HG03469 (cell line): ENCODE results near the gene CACNA2D3.

ENCODE experiments used
- ATAC-seq: cut with Tn5 transposase; IDR thresholded peaks from one replicate; pipeline ENCODE4 v1.9.1; 2021; ENCODE audit warnings: mild to moderate bottlenecking, moderate library complexity, moderate number of reproducible peaks; ENCODE audit not compliant: unreplicated experiment

CACNA2D3 gene

GRCh38 chr3:54322354-54322753 is 200.0 kb downstream of the CACNA2D3 start:
- ATAC-seq: no peak

GRCh38 chr3:54324103-54324502 is 201.8 kb downstream of the CACNA2D3 start:
- ATAC-seq: no peak

GRCh38 chr3:54326951-54327350 is 204.6 kb downstream of the CACNA2D3 start:
- ATAC-seq: no peak

GRCh38 chr3:54331341-54331740 is 209.0 kb downstream of the CACNA2D3 start:
- ATAC-seq: no peak

GRCh38 chr3:54337846-54338245 is 215.5 kb downstream of the CACNA2D3 start:
- no peak for ATAC-seq

- ATAC-seq: no peak
Observed at GRCh38 chr3:54339608-54340007, 217.3 kb downstream of the CACNA2D3 start.

- ATAC-seq: no peak
Observed at GRCh38 chr3:54341811-54342210, 219.5 kb downstream of the CACNA2D3 start.

GRCh38 chr3:54342676-54343075 is 220.3 kb downstream of the CACNA2D3 start:
- ATAC-seq: no peak

- ATAC-seq: no peak
Observed at GRCh38 chr3:54343495-54343894, 221.1 kb downstream of the CACNA2D3 start.

GRCh38 chr3:54344601-54345231 is 222.4 kb downstream of the CACNA2D3 start:
- no peak for ATAC-seq

- ATAC-seq: no peak
Observed at GRCh38 chr3:54345847-54346375, 223.6 kb downstream of the CACNA2D3 start.

- no peak for ATAC-seq
Observed at GRCh38 chr3:54347060-54347459, 224.7 kb downstream of the CACNA2D3 start.

- no peak for ATAC-seq
Observed at GRCh38 chr3:54347933-54348332, 225.6 kb downstream of the CACNA2D3 start.

GRCh38 chr3:54349231-54349652 is 226.9 kb downstream of the CACNA2D3 start:
- ATAC-seq: no peak

GRCh38 chr3:54349691-54350090 is 227.3 kb downstream of the CACNA2D3 start:
- no peak for ATAC-seq

- ATAC-seq: no peak
Observed at GRCh38 chr3:54353546-54353945, 231.2 kb downstream of the CACNA2D3 start.

GRCh38 chr3:54353946-54354345 is 231.6 kb downstream of the CACNA2D3 start:
- ATAC-seq: no peak

GRCh38 chr3:54355800-54356199 is 233.4 kb downstream of the CACNA2D3 start:
- no peak for ATAC-seq

- no peak for ATAC-seq
Observed at GRCh38 chr3:54356261-54357045, 234.1 kb downstream of the CACNA2D3 start.

- no peak for ATAC-seq
Observed at GRCh38 chr3:54357301-54357700, 234.9 kb downstream of the CACNA2D3 start.

GRCh38 chr3:54358316-54358715 is 236.0 kb downstream of the CACNA2D3 start:
- ATAC-seq: no peak
